GM19463 (cell line): Measurements from ENCODE around the gene SCGB1A1.

Experiments used
- ATAC-seq: cut with Tn5 transposase; IDR thresholded peaks from one replicate; pipeline ENCODE4 v1.9.1; 2021; ENCODE audit warnings: mild to moderate bottlenecking, moderate library complexity; ENCODE audit not compliant: unreplicated experiment

The SCGB1A1 gene

GRCh38 chr11:62420882-62421281, 2.0 kb downstream of the SCGB1A1 start:
- no peak for ATAC-seq

- ATAC-seq = no peak
Observed at GRCh38 chr11:62421996-62422395, 3.2 kb downstream of the SCGB1A1 start.

- ATAC-seq = no peak
Observed at GRCh38 chr11:62423012-62423411, 4.2 kb downstream of the SCGB1A1 start.

GRCh38 chr11:62427630-62428233, 8.9 kb downstream of the SCGB1A1 start:
- ATAC-seq = no peak

GRCh38 chr11:62428871-62429560, 10.2 kb downstream of the SCGB1A1 start:
- no peak for ATAC-seq

GRCh38 chr11:62430425-62430824, 11.6 kb downstream of the SCGB1A1 start:
- ATAC-seq = no peak

- no peak for ATAC-seq
Observed at GRCh38 chr11:62431171-62431901, 12.5 kb downstream of the SCGB1A1 start.

- no peak for ATAC-seq
Observed at GRCh38 chr11:62432695-62433094, 13.9 kb downstream of the SCGB1A1 start.

- ATAC-seq = no peak
Observed at GRCh38 chr11:62433141-62433903, 14.5 kb downstream of the SCGB1A1 start.

- ATAC-seq = no peak
Observed at GRCh38 chr11:62433904-62434276, 15.1 kb downstream of the SCGB1A1 start.

- ATAC-seq = no peak
Observed at GRCh38 chr11:62435846-62436660, 17.2 kb downstream of the SCGB1A1 start.

GRCh38 chr11:62437616-62438015, 18.8 kb downstream of the SCGB1A1 start:
- ATAC-seq = no peak

- ATAC-seq = no peak
Observed at GRCh38 chr11:62438641-62439040, 19.8 kb downstream of the SCGB1A1 start.

- ATAC-seq = no peak
Observed at GRCh38 chr11:62439785-62440602, 21.2 kb downstream of the SCGB1A1 start.

GRCh38 chr11:62443390-62444235, 24.8 kb downstream of the SCGB1A1 start:
- ATAC-seq = no peak

- no peak for ATAC-seq
Observed at GRCh38 chr11:62444236-62444833, 25.5 kb downstream of the SCGB1A1 start.

GRCh38 chr11:62444835-62445234, 26.0 kb downstream of the SCGB1A1 start:
- ATAC-seq = no peak

- ATAC-seq = no peak
Observed at GRCh38 chr11:62445314-62445740, 26.5 kb downstream of the SCGB1A1 start.
